Esophagus (tissue), 2 donors: ENCODE measurements around the gene TSC22D3. TPM values are rescaled to one million over a fixed set of nuclear protein-coding genes. Genes with fewer than 3 reads are reported as not detected.

ENCODE experiments used
- H3K27ac ChIP-seq, 2 donors: one replicate each; pipeline ENCODE4 v1.5.1; 2013; ENCODE audit warnings: low read depth in 2 of 2, mild to moderate bottlenecking in 2 of 2, inconsistent platforms in 1 of 2, low read length in 1 of 2, moderate library complexity in 1 of 2
- H3K27me3 ChIP-seq, 2 donors: one replicate each; pipeline ENCODE4 v1.6.1; 2013; ENCODE audit warnings: low read length in 2 of 2, control low read depth in 1 of 2, mild to moderate bottlenecking in 1 of 2; ENCODE audit not compliant: insufficient read depth in 2 of 2, control insufficient read depth in 1 of 2
- H3K36me3 ChIP-seq, 2 donors: one replicate each; pipeline ENCODE4 v1.6.1; 2013; ENCODE audit warnings: low read length in 1 of 2; ENCODE audit not compliant: control insufficient read depth in 2 of 2, insufficient read depth in 2 of 2
- H3K4me1 ChIP-seq, 2 donors: one replicate each; pipeline ENCODE4 v1.6.1; 2013; ENCODE audit warnings: low read length in 1 of 2; ENCODE audit not compliant: control insufficient read depth in 2 of 2, insufficient read depth in 2 of 2
- H3K4me3 ChIP-seq, 2 donors: one replicate each; pipeline ENCODE4 v1.5.1; 2013; ENCODE audit warnings: low read length in 2 of 2, mild to moderate bottlenecking in 2 of 2, low read depth in 1 of 2, moderate library complexity in 1 of 2
- H3K9me3 ChIP-seq, 2 donors: one replicate each; pipeline ENCODE4 v1.6.1; 2013; ENCODE audit warnings: mild to moderate bottlenecking in 2 of 2, low read depth in 1 of 2, low read length in 1 of 2, moderate library complexity in 1 of 2; ENCODE audit not compliant: control insufficient read depth in 2 of 2, insufficient read depth in 1 of 2
- WGBS, 2 donors: extraction: QIAGEN DNeasy Blood & Tissue Kit; methylation state at CpG; one replicate each; pipeline ENCODE4 v1.1.7; 2013; 5-methylcytosine and 5-hydroxymethylcytosine counted together
- polyA plus RNA-seq, 2 donors: library from polyadenylated mRNA; stranded (reverse); fragments of 200-250 nt; gene quantifications; one replicate each; pipeline ENCODE4 v1.2.3, GENCODE V29; 2013
- donor health status: healthy with polysubstance abuse.
- donor health status: Bipolar disorder and iron deficiency.

TSC22D3 gene
- polyA plus RNA-seq, 2 donors, result 62.5 to 64.5 TPM

DNA sequence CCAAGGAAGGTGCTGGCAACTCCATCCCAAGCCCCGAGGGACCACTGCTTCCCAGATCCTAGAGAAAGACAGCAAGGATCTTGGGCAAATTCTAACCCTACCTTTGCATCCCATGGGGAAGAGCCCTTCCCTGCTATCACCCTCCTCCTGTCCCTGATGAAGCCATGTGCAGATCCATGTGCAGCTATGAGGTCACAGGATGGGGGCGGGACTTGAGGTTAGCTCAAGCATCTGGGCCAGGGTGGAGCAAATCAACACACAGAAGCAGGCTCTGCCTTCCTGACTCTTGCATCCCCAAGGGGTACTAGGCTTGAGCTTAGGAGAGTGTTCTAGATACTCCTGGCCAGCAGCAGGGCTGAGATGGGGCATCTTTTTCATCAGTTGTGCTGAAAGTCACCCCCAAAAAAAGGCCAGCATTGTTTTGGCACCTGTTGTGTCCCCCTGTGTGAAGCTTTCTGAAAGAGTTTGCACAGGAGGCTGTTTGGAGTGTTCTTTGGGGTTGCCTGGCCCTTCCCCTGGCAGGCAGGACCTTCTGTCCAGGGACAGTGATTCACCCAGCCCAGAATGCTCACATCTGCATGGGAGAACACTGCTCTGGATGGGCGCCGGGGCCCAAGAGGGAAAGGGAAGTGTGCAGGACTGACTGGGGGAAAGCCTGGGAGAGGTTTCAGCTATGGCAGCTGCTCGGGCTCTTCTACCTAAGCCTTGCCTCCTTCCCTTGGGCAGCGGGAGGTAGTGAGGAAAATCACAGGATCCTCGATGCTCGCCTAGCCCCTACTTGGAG, 96.4 kb downstream of the TSC22D3 start:
- WGBS, 2 donors, result 71 to 85% methylated on average over 8 of the region's 8 CpGs
- no peaks in the 10 kb centered on the region for H3K27me3 ChIP-seq
- H3K4me3 ChIP-seq, result no peak overlapping the region
- peaks cover 2 to 12% of the 10 kb centered on the region in 2 donors for H3K4me1 ChIP-seq
- H3K36me3 ChIP-seq, result no peaks in the 10 kb centered on the region
- H3K27ac ChIP-seq, result peak overlapping the region; percentile 6 to 99
- H3K9me3 ChIP-seq, result no peaks in the 10 kb centered on the region

DNA sequence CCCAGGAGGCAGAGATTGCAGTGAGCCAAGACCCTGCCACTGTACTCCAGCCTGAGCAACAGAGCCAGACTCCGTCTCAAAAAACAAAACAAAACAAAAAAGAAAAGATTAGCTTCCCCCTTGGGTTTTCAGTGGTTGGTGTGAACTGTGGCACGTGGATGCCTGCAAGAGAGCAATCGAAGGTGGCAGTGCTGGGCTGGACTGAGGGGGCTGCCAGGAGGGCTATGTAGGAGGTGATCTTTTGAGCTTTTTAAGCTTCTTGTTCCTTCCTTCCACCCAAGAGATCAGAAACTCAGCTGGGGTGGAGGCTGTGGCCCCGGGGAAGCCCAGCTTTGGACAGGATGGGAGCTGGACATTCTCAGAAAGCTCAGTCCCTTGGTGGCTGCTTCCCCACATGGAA, 97.7 kb downstream of the TSC22D3 start:
- H3K4me3 ChIP-seq, result no peak overlapping the region
- H3K27ac ChIP-seq, result peak overlapping the region; percentile 95 to 99
- 60 to 62% methylated on average over 4 of the region's 4 CpGs for WGBS, 2 donors
- H3K9me3 ChIP-seq, result no peaks in the 10 kb centered on the region
- no peaks in the 10 kb centered on the region for H3K36me3 ChIP-seq
- no peaks in the 10 kb centered on the region for H3K27me3 ChIP-seq
- H3K4me1 ChIP-seq, result peaks cover 2 to 8% of the 10 kb centered on the region in 2 donors

DNA sequence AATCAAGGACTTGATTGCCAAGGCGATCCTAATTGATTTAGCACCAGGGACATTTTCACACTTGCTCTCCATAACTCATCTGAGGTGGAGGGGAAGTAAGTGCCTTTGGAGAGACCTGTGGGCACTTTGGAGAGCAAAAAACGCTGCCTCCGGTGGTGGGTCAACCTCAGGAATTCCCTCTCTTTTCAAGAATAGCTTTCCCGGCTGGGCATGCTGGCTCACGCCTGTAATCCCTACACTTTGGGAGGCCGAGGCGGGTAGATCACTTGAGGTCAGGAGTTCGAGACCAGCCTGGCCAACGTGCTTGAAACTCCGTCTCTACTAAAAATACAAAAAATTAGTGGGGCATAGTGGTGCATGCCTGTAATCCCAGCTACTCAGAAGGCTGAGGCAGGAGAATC, 98.1 kb downstream of the TSC22D3 start:
- 26 to 47% methylated on average over 10 of the region's 10 CpGs for WGBS, 2 donors
- no peaks in the 10 kb centered on the region for H3K36me3 ChIP-seq
- H3K4me3 ChIP-seq, result no peak overlapping the region
- H3K9me3 ChIP-seq, result no peaks in the 10 kb centered on the region
- H3K27me3 ChIP-seq, result no peaks in the 10 kb centered on the region
- H3K27ac ChIP-seq, result peak overlapping the region; percentile 95 to 99
- H3K4me1 ChIP-seq, result peaks cover 2 to 8% of the 10 kb centered on the region in 2 donors

DNA sequence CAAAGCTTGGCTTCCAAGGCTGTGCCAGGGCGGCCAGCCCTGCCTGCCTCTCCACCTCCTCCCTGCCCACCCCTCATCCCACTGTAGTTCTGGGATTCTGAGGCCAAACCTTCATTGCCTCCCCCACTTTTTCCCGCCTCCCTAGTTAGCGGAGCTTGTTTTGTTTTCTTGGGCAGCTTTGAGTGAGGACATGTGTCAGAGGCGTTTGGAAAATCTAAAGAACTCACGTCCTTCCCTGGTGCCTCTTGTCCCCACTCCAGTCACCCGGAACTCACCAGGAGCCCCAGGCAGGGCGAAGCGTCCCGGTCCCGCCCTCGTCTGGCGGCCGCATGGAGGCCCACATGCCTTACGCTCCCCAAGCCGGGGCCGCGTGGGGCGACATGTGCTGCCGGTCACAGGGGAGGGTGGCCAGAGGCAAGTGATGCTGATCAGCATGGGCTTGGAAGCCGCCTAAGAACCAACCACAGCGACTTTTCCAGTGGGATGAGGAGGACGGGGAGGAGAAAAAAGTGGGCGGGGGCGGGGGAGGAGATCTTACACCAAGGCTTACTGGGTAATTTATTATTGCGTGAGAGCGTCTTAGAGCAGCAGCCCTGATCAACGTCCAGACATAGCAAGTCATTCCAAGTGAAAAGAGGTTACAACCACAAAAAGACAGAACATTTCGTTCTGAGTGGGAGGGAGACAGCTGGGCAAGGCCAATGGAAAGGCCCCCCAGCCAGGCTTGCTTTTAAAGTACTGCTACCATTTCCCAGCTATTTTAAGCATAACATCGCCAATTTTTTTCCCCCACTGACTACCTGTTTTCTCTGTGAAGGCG, 98.8 kb downstream of the TSC22D3 start:
- 6 to 34% methylated on average over 30 of the region's 30 CpGs for WGBS, 2 donors

DNA sequence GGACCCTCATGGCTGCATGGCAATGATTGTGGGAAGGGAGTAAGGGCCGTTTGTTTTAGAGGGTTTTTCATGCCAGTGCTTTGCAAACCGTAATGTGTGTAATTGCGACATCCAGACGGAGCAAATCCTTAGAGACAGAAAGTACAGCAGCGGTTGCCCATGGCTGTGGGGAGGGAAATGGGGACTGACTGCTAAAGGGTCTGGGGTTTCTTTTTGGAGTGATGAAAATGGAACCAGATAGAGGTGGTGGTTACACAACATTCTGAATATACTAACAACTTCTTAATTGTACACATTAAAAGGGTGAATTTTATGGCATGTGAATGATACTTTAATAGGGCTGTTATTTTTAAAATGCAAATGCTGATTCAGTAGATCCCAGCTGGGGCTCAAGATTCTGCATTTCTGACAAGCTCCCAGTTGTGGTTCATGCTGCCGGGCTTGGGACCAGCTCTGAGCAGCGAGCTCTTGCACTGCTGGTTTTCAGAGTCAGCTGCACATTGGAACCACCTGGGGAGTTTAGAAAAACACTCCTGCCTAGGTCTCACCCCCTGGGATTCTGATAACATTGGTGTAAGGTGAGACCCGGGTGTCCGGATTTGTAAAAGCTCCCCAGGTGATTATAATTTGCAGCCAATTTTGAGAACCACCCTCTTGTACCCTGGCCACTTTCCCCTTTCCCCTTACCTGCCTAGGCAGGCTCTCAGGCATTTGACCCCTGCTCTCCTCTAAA, 99.6 kb downstream of the TSC22D3 start:
- peaks cover 2 to 8% of the 10 kb centered on the region in 2 donors for H3K4me1 ChIP-seq
- H3K27ac ChIP-seq, result peak overlapping the region; percentile 95 to 99
- no peaks in the 10 kb centered on the region for H3K36me3 ChIP-seq
- H3K9me3 ChIP-seq, result no peaks in the 10 kb centered on the region
- WGBS, 2 donors, result 8 to 30% methylated on average over 9 of the region's 9 CpGs
- no peaks in the 10 kb centered on the region for H3K27me3 ChIP-seq
- peak overlapping the region; percentile 48 to 67 for H3K4me3 ChIP-seq

More for the DNA sequence above, 98.8 kb downstream of the TSC22D3 start:
- Histone ChIP-seq H3K27me3 (no peaks in the 10 kb centered on the region), H3K9me3 (no peaks in the 10 kb centered on the region), H3K27ac (peak overlapping the region; percentile 95 to 99), H3K36me3 (no peaks in the 10 kb centered on the region), H3K4me1 (peaks cover 2 to 8% of the 10 kb centered on the region in 2 donors), H3K4me3 (peak overlapping the region; percentile 48 to 67)

DNA sequence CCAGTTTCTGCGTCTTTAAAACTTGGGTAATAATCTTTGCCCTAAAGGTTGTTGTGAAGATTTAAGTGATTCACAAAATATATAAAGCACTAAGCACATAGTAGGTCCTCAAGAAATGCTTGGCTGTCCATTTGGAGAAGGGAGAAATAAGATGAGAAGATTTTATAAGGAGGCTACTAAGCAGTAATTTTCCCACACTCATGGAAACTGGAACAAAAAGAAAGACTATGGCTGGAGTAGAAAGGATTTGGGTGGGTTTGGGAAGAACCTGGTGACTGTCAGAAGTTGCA, 100.3 kb downstream of the TSC22D3 start:
- Histone ChIP-seq H3K36me3 (no peaks in the 10 kb centered on the region), H3K4me3 (peak overlapping the region in 1 of 2 donors; percentile 48), H3K4me1 (peaks cover 2 to 8% of the 10 kb centered on the region in 2 donors), H3K27ac (peak overlapping the region; percentile 95 to 99), H3K9me3 (no peaks in the 10 kb centered on the region), H3K27me3 (no peaks in the 10 kb centered on the region)
- WGBS, 2 donors, result 81 to 88% methylated on average over 1 of the region's 1 CpG

DNA sequence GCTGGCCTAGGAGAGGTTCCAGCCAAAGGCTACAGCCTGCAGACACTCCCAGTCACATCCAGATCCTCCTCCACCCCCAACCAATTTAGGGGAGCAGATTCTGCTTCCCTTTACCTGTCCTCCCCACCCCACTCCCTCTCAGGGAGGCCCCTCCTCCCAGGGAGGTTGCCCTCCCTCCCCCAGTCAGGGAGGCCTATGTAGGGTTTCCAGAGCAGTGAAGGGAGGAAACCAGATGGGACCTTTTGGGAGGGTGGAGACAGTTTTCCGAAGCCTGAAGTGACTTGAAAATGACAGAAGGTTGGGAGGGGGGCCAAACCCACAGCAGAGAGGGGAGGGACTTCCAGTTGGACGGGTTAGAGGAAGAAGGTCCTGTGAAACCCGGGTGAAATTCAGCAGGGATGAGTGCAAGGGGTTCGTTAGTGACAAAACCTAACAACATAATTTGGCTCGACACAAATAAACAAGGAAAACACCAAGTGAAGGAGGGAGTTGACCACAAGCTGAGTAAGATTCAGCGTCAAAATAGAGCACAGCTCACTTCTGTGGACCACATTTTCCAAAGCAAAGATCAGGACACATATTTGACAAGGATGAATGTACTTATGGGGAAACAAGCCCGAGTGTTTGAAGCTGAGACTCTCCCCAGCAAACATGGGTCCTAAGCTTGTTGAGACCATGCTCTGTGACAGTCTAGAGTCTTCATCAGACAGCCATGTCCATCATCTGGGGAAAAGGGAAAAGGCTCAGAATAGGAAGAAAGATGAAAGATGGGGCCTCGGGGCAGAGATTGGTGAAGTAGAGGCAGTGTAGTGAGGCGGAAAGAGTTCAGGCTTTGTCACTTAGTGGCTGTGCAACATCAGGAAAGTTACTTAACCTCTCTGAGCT, 100.9 kb downstream of the TSC22D3 start:
- H3K27me3 ChIP-seq, result no peaks in the 10 kb centered on the region
- H3K36me3 ChIP-seq, result no peaks in the 10 kb centered on the region
- peaks cover 2 to 8% of the 10 kb centered on the region in 2 donors for H3K4me1 ChIP-seq
- peak overlapping the region; percentile 90 to 99 for H3K27ac ChIP-seq
- WGBS, 2 donors, result 21 to 37% methylated on average over 9 of the region's 9 CpGs
- H3K4me3 ChIP-seq, result peak overlapping the region in 1 of 2 donors; percentile 48
- H3K9me3 ChIP-seq, result no peaks in the 10 kb centered on the region

DNA sequence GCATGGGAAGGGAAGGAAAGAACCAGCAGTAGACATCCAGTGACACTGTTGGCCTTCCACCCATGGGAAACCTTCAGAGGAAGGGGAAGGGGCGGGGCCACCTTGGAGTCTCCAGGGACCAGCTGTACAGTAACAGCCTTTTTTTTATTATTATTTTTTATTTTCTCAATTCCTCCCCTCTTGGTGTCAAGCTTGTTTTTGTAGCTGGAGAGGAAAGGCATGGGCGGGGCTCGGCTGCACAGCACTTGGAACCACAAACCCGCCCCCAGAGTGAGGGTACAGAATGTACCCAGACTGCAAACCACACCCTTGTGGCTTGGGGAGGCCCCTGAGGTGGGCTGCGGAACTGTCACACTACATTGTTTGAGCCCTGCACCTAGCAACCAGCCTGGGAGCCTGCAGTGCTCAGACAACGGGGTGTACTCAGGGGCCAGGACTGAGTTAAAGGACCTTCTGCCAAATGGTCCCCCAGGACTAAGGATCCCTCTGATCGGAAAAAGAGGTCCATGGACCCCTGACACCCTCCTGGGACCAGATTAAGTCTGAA, 101.6 kb downstream of the TSC22D3 start:
- no peaks in the 10 kb centered on the region for H3K27me3 ChIP-seq
- H3K4me3 ChIP-seq, result no peak overlapping the region

More for the DNA sequence above, 101.6 kb downstream of the TSC22D3 start:
- Histone ChIP-seq H3K36me3 (no peaks in the 10 kb centered on the region), H3K9me3 (no peaks in the 10 kb centered on the region), H3K27ac (peak overlapping the region; percentile 90 to 99), H3K4me1 (peaks cover 3 to 4% of the 10 kb centered on the region in 2 donors)
- 17 to 31% methylated on average over 7 of the region's 7 CpGs for WGBS, 2 donors
